ENCODE results near the gene CDH5. TPM values are rescaled to one million over a fixed set of nuclear protein-coding genes. Genes with fewer than 3 reads are reported as not detected.

The CDH5 gene
- total RNA-seq, 1 experiment from 2014 or later = not detected

DNA sequence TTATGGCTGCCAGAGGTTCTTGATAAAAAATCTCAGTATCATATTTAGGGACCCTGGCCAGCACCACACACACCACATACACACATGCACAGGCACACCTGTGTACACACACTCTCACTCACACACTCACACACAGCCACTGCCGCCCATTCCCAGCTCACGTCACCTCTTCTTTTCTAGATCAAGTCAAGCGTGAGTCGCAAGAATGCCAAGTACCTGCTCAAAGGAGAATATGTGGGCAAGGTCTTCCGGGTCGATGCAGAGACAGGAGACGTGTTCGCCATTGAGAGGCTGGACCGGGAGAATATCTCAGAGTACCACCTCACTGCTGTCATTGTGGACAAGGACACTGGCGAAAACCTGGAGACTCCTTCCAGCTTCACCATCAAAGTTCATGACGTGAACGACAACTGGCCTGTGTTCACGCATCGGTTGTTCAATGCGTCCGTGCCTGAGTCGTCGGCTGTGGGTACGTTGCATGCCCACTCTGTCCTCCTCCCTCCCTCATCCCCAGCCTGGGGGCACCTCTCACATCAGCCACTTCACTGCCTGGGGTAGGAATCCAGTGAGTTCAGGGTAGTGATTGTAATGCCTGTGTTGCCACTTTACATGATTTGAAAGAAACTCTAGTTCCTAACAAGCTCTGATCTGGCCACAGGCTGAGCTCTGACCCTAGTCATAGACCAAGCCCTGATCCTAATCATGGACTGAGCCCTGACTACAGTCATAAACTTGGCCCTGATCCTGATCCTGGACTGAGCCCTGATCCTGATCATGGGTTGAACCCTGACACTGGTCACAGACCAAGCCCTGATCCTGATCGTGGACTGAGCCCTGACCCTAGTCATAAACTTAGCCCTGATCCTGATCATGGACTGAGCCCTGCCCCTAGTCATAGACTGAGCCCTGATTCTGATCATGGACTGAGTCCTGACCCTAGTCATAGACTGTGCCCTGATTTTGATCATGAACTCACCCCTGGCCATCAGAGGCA lies 20.4 kb downstream of the CDH5 start:
- Histone ChIP-seq H3K27ac (no peak overlapping the region), H3K4me3 (no peak overlapping the region), H3K9me3 (replicated peaks) (0 out of 2 replicates have a peak, but pooled peaks cover under 1% of the 10 kb centered on the region), H3K36me3 (no peaks in the 10 kb centered on the region), H3K4me1 (replicated peaks) (peaks cover 19% of the 10 kb centered on the region), H3K27me3 (replicated peaks) (no peaks in the 10 kb centered on the region)
- peak in 1 of 2 experiments; percentile 20 for DNase-seq (ENCODE audit: low read depth in 1 of 2, low spot score in 2 of 2)

DNA sequence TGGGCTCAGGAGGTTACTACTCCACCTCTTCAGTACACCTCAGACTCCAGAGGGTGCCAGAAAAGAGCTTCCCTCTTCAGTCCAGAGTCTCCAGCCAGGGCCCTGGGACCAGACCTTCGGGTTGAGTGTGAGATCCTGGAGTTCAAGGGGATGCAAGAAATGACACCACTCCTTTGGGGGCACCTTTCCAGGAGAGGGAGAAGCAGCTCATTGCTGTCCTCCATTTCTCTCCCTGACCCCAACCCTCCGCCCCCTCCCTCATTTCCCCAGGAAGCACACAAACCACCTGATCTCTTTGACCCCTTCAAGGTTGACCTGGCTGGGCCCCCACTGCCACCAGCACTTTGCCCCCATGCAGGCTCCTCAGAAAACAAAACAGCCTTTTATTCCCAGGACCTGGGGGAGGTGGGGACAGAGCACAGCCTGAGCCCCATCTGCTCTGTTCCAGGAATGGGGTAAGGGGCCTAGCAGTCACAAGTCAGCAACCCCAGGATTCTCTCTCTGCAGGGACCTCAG lies 21.4 kb downstream of the CDH5 start:
- Histone ChIP-seq H3K27ac (no peak overlapping the region), H3K27me3 (replicated peaks) (no peaks in the 10 kb centered on the region), H3K4me3 (no peak overlapping the region), H3K36me3 (no peaks in the 10 kb centered on the region), H3K4me1 (replicated peaks) (peaks cover 9% of the 10 kb centered on the region), H3K9me3 (replicated peaks) (no peaks in the 10 kb centered on the region)
- DNase-seq (ENCODE audit: low read depth in 1 of 2, low spot score in 2 of 2) = peak in 1 of 2 experiments; percentile 26

DNA sequence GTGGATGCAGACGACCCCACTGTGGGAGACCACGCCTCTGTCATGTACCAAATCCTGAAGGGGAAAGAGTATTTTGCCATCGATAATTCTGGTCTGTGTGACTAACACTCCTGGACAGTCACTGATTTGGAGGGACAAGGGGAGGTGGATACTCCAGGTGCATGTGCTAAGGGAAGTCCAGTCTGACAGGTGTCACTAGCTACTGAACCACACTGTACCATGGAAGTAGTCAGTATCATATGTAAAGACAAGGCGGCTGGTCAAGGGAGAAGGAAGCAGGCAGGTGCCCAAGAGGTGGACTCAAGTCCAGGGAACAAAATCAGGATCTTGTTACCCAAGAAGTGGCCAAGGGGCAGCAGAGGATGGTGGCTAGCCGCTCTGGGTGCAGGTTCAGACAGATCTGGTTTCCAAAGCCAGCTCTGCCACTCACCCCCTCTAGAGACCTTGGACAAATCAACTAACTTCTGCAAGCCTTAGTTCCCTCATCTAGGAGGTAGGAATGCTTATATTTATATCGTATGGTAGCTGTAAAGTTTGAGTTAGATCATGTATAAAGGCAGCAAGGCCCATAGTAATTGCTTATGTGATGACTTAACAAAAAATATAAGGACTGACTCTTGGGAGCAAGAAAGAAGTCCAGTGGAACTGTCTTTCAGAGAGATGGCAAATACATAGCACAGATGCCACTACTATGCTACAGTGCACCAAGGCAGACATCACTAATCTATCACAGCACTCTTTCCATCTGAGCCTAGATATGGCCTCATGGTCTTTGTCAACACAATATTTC lies 22.1 kb downstream of the CDH5 start:
- no peak overlapping the region for H3K27ac ChIP-seq
- H3K4me3 ChIP-seq = no peak overlapping the region
- DNase-seq (ENCODE audit: low read depth in 1 of 2, low spot score in 2 of 2) = peak in 1 of 2 experiments; percentile 11
- H3K36me3 ChIP-seq = no peaks in the 10 kb centered on the region
- H3K4me1 ChIP-seq (replicated peaks) = peaks cover 3% of the 10 kb centered on the region
- no peaks in the 10 kb centered on the region for H3K27me3 ChIP-seq (replicated peaks)
- H3K9me3 ChIP-seq (replicated peaks) = no peaks in the 10 kb centered on the region

DNA sequence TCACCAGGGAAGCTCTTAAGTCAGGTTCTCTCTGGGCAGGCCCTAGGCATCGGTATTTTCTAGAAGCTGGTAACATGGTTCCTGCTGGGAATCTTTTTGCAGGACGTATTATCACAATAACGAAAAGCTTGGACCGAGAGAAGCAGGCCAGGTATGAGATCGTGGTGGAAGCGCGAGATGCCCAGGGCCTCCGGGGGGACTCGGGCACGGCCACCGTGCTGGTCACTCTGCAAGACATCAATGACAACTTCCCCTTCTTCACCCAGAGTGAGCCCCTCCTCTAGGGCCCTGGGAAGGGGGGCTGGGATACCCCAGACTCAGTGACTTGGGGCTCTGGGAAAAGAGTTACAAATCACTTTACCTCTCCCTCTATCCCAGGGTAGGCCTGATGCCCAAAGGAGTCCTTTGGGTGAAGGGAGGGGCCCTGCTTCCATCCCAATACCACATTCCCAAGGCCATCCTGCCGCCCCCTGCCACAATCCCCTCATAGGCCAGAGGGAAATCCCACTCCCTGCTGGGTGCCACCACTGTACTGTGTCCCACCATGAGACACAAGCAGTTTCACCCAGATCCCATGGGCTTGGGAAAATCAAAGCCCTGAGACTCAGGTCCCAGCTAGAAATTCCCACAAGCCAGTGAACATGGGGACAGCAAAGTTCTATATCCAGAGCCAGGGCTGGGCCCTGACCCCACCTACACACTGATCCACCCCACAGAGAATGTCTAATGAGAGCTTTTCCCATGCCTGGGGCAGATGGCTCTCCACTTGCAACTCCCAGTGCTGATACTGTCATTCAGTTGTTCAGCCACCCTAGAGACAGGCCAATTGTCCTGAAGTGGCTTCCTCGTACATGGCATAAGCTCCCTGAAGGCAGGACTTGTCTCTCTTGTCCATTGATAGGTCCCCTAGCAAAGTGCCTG lies 23.0 kb downstream of the CDH5 start:
- H3K4me3 ChIP-seq = no peak overlapping the region
- H3K27ac ChIP-seq = no peak overlapping the region
- no peaks in the 10 kb centered on the region for H3K27me3 ChIP-seq (replicated peaks)
- no peaks in the 10 kb centered on the region for H3K4me1 ChIP-seq (replicated peaks)
- no peaks in the 10 kb centered on the region for H3K9me3 ChIP-seq (replicated peaks)
- H3K36me3 ChIP-seq = no peaks in the 10 kb centered on the region
- DNase-seq (ENCODE audit: low read depth in 1 of 2, low spot score in 2 of 2) = peak in 1 of 2 experiments; percentile 25

DNA sequence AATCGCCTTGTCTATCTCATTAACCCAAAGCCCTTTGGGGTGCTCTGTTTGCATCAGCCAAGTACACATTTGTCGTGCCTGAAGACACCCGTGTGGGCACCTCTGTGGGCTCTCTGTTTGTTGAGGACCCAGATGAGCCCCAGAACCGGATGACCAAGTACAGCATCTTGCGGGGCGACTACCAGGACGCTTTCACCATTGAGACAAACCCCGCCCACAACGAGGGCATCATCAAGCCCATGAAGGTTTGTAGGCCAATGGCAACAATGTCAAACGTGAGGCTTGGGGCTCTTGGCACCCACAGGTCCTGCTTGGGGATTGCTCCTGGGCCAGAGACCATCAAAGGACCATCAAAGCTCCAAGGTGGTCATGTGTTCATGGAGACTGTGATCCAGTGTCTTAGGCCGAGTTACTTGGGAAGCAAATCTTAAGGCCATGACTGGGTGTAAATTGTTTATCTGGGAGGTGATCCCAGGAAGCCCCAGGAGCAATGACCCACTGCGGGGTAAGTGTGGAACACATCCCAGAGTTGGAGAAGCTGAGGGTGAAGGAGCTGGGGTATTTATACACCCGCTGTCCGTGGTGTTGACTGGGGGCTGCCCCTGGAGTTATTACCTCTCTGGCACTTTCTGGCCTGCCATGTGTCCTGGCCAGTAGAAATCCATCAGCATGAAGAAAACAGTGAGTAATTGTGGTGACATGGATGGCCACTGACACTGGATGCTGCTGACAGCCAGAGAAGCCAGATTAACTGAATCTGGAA lies 24.0 kb downstream of the CDH5 start:
- no peaks in the 10 kb centered on the region for H3K4me1 ChIP-seq (replicated peaks)
- H3K27me3 ChIP-seq (replicated peaks) = no peaks in the 10 kb centered on the region
- peak in 1 of 2 experiments; percentile 33 for DNase-seq (ENCODE audit: low read depth in 1 of 2, low spot score in 2 of 2)
- H3K9me3 ChIP-seq (replicated peaks) = no peaks in the 10 kb centered on the region
- H3K36me3 ChIP-seq = no peaks in the 10 kb centered on the region
- no peak overlapping the region for H3K27ac ChIP-seq
- H3K4me3 ChIP-seq = no peak overlapping the region

DNA sequence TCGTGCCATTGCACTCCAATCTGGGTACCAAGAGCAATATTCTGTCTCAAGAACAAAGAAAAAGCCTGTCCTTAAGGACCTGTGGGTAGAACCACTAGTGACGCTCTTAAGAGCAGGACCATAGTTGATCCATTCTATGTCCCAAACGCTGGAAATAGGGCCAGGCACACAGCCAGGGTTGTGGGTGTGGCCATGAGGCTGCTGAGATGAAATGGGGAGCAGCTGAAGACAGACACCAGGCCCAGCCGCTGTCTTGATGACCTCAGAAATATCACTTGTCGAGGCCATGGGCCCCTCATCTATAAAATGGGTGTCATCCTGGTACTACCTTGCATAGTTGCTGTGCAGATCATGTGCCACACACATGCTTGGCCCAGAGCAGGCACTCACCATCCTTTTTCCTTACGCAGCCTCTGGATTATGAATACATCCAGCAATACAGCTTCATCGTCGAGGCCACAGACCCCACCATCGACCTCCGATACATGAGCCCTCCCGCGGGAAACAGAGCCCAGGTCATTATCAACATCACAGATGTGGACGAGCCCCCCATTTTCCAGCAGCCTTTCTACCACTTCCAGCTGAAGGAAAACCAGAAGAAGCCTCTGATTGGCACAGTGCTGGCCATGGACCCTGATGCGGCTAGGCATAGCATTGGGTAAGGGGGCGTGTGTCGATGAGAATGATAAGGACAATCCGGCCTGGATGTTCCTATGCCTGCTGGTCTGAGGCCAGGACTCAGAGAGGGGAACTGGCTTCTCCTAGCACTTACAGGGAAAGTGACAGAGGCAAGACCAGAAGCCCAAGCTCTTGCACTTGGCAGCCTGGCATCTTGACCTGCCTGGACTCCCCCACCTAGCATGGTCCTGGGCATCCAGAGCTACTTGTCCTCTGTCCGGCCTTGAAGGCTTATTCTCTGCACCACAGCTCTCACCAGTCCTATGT lies 25.5 kb downstream of the CDH5 start:
- DNase-seq (ENCODE audit: low read depth in 1 of 2, low spot score in 2 of 2) = peak in 1 of 2 experiments; percentile 31

DNA sequence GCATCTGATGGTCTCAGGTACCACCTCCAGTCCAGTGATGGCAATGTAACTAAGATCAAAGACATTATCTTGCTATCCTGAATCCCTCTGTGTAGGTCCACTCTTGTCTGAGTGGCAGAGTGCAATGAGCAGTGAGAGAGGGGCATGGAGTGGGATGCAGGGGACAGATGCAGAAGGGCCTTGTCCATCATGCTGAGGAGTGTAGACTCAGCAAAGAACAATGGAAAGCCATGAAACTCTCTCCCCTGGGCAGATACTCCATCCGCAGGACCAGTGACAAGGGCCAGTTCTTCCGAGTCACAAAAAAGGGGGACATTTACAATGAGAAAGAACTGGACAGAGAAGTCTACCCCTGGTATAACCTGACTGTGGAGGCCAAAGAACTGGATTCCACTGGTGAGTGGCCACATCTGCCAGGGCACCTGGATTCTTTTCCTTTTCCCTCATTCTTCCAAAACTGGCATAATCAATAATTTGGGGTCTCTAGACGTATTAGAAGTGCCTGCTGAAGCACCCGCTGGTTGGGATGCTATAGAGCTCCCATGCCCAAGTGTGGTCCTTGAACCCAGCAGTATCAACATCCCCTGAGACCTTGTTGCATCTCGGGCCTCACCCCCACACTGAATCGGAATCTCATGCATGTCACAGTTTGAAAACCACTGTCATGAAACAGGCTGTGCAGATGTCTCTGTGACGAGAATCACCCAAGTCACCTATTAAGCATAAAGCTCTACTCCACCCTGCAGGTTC lies 29.5 kb downstream of the CDH5 start:
- DNase-seq (ENCODE audit: low read depth in 1 of 2, low spot score in 2 of 2) = peak in 1 of 2 experiments; percentile 14
- no peaks in the 10 kb centered on the region for H3K9me3 ChIP-seq (replicated peaks)
- H3K36me3 ChIP-seq = no peaks in the 10 kb centered on the region
- no peaks in the 10 kb centered on the region for H3K4me1 ChIP-seq (replicated peaks)
- no peak overlapping the region for H3K4me3 ChIP-seq
- no peaks in the 10 kb centered on the region; the same call in 1 of the 2 replicates for H3K27me3 ChIP-seq (replicated peaks)
- H3K27ac ChIP-seq = no peak overlapping the region

More for the DNA sequence above, 25.5 kb downstream of the CDH5 start:
- no peaks in the 10 kb centered on the region for H3K36me3 ChIP-seq
- no peak overlapping the region for H3K27ac ChIP-seq
- H3K4me3 ChIP-seq = no peak overlapping the region
- no peaks in the 10 kb centered on the region for H3K4me1 ChIP-seq (replicated peaks)
- H3K9me3 ChIP-seq (replicated peaks) = no peaks in the 10 kb centered on the region
- H3K27me3 ChIP-seq (replicated peaks) = no peaks in the 10 kb centered on the region

DNA sequence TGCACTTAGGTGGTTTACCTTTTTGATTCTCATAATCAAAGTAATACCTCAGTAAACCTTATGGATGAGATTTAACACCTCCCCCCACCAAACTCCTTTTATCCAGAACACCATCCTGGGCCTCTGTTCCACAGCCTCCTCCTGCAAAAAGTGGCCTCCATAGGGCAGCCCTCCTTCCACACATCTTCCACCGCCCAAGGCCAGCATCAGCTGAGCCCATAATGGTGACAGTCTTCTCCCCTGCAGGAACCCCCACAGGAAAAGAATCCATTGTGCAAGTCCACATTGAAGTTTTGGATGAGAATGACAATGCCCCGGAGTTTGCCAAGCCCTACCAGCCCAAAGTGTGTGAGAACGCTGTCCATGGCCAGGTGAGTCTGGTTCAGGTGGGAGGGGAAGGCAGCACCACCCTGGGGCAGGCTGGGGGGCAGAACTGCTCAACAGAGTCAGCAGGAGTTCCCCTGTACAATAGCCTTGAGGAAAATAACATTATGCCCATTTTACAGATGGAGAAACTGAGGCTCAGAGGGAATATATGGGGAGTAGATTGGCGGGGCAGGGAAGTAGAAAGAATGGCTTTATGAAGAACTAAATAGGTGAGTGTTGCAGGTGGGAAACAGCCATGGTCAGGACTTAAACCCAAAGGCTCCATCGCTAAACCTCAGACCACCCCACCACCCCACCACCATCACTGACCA lies 31.4 kb downstream of the CDH5 start:
- no peak overlapping the region for H3K27ac ChIP-seq
- H3K36me3 ChIP-seq = no peaks in the 10 kb centered on the region
- H3K9me3 ChIP-seq (replicated peaks) = no peaks in the 10 kb centered on the region
- no peaks in the 10 kb centered on the region for H3K4me1 ChIP-seq (replicated peaks)
- no peaks in the 10 kb centered on the region; the same call in 1 of the 2 replicates for H3K27me3 ChIP-seq (replicated peaks)
- DNase-seq (ENCODE audit: low read depth in 1 of 2, low spot score in 2 of 2) = peak in 1 of 2 experiments; percentile 30
- H3K4me3 ChIP-seq = no peak overlapping the region

DNA sequence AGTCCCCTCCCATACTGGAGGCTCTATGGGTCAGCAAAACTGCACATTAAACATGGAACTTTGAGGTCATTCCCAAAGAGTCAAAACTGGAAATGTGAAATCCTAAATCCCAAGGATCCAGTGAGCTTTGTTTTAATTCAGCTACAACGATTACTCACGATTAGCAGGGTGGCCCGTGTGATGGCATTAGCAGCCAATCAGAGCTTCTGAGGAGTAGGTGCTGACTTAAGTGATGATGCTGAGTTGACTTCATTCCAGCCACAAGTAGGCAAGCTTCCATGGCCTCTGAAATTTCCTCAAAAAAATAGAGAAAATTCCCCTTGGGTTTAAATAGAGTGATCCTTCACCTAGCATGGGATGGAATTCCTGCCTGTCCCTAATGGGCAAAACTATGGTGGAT lies 32.5 kb downstream of the CDH5 start:
- no peak for DNase-seq (ENCODE audit: low read depth in 1 of 2, low spot score in 2 of 2)
- no peaks in the 10 kb centered on the region for H3K9me3 ChIP-seq (replicated peaks)
- no peaks in the 10 kb centered on the region for H3K4me1 ChIP-seq (replicated peaks)
- no peak overlapping the region for H3K4me3 ChIP-seq
- no peak overlapping the region for H3K27ac ChIP-seq
- no peaks in the 10 kb centered on the region for H3K36me3 ChIP-seq
- H3K27me3 ChIP-seq (replicated peaks) = no peaks in the 10 kb centered on the region; the same call in 1 of the 2 replicates

DNA sequence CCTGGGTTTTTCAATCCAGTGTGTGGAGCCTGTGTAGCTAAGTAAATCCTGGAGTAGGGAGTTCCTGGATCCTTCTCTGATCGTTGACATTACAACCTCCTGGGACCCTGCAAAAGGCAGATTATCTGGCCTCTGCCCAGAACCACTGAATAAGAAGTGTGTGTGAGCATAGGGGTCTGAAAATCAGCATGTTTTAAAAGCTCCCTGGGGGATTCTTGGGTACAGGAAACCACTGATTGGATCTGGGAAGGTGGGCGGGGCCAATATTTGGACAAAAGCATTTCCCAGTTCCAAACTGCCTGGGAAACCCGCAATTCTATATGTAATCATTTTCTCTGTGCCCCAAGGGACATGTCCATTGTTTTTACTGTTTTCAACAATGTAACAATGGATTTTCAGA lies 33.4 kb downstream of the CDH5 start:
- H3K27me3 ChIP-seq (replicated peaks) = no peaks in the 10 kb centered on the region; the same call in 1 of the 2 replicates
- no peaks in the 10 kb centered on the region for H3K4me1 ChIP-seq (replicated peaks)
- H3K9me3 ChIP-seq (replicated peaks) = no peaks in the 10 kb centered on the region
- peak in 1 of 2 experiments; percentile 47 for DNase-seq (ENCODE audit: low read depth in 1 of 2, low spot score in 2 of 2)
- no peak overlapping the region for H3K27ac ChIP-seq
- H3K36me3 ChIP-seq = no peaks in the 10 kb centered on the region
- no peak overlapping the region for H3K4me3 ChIP-seq

All from SJSA1 (cell line).